PC-3 (cell line): ENCODE results near the gene PACRG.

ENCODE experiments used
- EZH2 ChIP-seq: fragments of 300-600 bp; sonication (generic); IDR thresholded peaks from one replicate; pipeline ENCODE4 v1.6.1; 2017; ENCODE audit warnings: antibody characterized with exemption, mild to moderate bottlenecking, low read length; ENCODE audit not compliant: unreplicated experiment
- EZH2phosphoT487 ChIP-seq: fragments of 300-600 bp; sonication (generic); IDR thresholded peaks from 2 replicates; pipeline ENCODE4 v1.6.1; 2018; ENCODE audit warnings: mild to moderate bottlenecking, antibody characterized with exemption, low read length, borderline replicate concordance
- TF ChIP-seq, protein P1 (sequence below): fragments of 300-600 bp; sonication (generic); conservative IDR thresholded peaks from 2 replicates; pipeline ENCODE4 v1.5.1; 2017; ENCODE audit warnings: antibody characterized with exemption, low read depth, mild to moderate bottlenecking, low read length

- TF ChIP-seq, protein P1, sequence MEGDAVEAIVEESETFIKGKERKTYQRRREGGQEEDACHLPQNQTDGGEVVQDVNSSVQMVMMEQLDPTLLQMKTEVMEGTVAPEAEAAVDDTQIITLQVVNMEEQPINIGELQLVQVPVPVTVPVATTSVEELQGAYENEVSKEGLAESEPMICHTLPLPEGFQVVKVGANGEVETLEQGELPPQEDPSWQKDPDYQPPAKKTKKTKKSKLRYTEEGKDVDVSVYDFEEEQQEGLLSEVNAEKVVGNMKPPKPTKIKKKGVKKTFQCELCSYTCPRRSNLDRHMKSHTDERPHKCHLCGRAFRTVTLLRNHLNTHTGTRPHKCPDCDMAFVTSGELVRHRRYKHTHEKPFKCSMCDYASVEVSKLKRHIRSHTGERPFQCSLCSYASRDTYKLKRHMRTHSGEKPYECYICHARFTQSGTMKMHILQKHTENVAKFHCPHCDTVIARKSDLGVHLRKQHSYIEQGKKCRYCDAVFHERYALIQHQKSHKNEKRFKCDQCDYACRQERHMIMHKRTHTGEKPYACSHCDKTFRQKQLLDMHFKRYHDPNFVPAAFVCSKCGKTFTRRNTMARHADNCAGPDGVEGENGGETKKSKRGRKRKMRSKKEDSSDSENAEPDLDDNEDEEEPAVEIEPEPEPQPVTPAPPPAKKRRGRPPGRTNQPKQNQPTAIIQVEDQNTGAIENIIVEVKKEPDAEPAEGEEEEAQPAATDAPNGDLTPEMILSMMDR = peak; percentile 72
- TF ChIP-seq EZH2 (no peak), EZH2phosphoT487 (no peak)
Measured at GRCh38 chr6:163170294-163170883, 442.6 kb downstream of the PACRG start.
